Measurements from ENCODE around the gene MTX2. TPM values are rescaled to one million over a fixed set of nuclear protein-coding genes. Genes with fewer than 3 reads are reported as not detected.

MTX2 gene
- total and polyA plus RNA-seq, 9 of the 15 experiments (the other 6 are each of a cell fraction or from before 2014, with no cell fraction given): 38.1 to 170 (median 88.0) TPM

DNA sequence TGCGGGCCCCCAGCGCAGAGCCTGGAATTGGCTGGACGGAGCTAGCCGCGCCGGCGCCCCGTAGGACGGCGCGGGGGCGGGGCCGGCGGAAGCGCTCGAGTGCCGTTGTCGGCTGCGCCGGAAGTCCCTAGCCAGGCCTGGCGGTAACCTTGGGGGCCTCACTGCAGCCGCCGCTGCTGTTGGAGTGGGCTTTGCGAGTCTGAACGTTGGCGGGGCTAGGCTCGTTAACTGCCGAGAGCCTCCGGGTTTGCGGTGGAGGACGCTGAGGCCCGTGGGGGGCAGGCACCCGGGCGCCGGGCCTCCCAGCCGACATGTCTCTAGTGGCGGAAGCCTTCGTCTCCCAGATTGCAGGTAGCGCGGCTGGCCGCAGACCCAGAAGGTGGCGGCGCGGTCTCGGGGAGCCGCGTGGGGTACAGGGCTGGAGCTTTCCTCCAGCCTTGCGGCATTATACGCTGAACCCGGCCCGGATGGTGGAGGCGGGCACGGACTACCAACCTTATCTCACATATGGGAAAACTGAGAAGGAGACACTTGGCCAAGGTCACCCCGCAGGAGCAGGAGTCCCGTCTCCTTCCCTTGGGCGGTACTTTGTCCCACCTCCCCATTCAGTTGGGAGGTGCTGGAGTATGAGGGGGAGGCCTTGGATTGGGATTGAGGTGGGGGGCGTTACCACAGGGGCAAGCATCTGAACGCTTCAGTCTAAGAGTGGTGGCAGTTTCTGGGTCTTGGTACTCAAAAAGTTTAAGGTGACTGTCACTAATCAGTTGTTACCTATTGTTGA is at the start of gene MTX2 (continued):
- TF ChIP-seq RFX5 (IDR thresholded peaks at IDR 0.05; ENCODE audit: low read depth, low read length) (no peak), SNRNP70 (optimal IDR thresholded peaks at IDR 0.05; ENCODE audit: low read depth, low read length) (no peak), DMBX1 (CRISPR knock-in tag; IDR thresholded peaks at IDR 0.05; ENCODE audit: borderline replicate concordance) (peak; percentile 80), RAD51 (IDR thresholded peaks at IDR 0.05; ENCODE audit: borderline replicate concordance, low read depth) (no peak), SMAD2 (IDR thresholded peaks at IDR 0.05; ENCODE audit: low read depth, low read length) (no peak), ZBTB17 (CRISPR knock-in tag; IDR thresholded peaks at IDR 0.05) (peak; percentile 82), CHCHD3 (CRISPR knock-in tag; IDR thresholded peaks at IDR 0.05) (no peak), ZNF121 (CRISPR knock-in tag; conservative IDR thresholded peaks at IDR 0.05) (no peak), NR4A1 (CRISPR knock-in tag; IDR thresholded peaks at IDR 0.05) (0 out of 2 replicates have a peak, but pooled peaks have one; percentile 17), NR4A1 (tag; IDR thresholded peaks at IDR 0.05) (no peak), HDAC1 (IDR thresholded peaks at IDR 0.05) (peak in 1 of 2 experiments; percentile 89; a peak in 2 of 4 replicates)
- TF ChIP-seq, protein P1, sequence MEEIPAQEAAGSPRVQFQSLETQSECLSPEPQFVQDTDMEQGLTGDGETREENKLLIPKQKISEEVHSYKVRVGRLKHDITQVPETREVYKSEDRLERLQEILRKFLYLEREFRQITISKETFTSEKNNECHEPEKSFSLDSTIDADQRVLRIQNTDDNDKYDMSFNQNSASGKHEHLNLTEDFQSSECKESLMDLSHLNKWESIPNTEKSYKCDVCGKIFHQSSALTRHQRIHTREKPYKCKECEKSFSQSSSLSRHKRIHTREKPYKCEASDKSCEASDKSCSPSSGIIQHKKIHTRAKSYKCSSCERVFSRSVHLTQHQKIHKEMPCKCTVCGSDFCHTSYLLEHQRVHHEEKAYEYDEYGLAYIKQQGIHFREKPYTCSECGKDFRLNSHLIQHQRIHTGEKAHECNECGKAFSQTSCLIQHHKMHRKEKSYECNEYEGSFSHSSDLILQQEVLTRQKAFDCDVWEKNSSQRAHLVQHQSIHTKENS (CRISPR knock-in tag; IDR thresholded peaks at IDR 0.05): no peak
- TF ChIP-seq, protein P2, sequence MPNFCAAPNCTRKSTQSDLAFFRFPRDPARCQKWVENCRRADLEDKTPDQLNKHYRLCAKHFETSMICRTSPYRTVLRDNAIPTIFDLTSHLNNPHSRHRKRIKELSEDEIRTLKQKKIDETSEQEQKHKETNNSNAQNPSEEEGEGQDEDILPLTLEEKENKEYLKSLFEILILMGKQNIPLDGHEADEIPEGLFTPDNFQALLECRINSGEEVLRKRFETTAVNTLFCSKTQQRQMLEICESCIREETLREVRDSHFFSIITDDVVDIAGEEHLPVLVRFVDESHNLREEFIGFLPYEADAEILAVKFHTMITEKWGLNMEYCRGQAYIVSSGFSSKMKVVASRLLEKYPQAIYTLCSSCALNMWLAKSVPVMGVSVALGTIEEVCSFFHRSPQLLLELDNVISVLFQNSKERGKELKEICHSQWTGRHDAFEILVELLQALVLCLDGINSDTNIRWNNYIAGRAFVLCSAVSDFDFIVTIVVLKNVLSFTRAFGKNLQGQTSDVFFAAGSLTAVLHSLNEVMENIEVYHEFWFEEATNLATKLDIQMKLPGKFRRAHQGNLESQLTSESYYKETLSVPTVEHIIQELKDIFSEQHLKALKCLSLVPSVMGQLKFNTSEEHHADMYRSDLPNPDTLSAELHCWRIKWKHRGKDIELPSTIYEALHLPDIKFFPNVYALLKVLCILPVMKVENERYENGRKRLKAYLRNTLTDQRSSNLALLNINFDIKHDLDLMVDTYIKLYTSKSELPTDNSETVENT (CRISPR knock-in tag; IDR thresholded peaks at IDR 0.05): peak; percentile 75
- TF ChIP-seq, protein P3, sequence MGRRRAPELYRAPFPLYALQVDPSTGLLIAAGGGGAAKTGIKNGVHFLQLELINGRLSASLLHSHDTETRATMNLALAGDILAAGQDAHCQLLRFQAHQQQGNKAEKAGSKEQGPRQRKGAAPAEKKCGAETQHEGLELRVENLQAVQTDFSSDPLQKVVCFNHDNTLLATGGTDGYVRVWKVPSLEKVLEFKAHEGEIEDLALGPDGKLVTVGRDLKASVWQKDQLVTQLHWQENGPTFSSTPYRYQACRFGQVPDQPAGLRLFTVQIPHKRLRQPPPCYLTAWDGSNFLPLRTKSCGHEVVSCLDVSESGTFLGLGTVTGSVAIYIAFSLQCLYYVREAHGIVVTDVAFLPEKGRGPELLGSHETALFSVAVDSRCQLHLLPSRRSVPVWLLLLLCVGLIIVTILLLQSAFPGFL (CRISPR knock-in tag; IDR thresholded peaks at IDR 0.05): no peak; the same call in 1 of the 2 replicates

Measured in K562 (cell line).